H1 (cell line): Measurements from ENCODE around the gene THADA. TPM values are rescaled to one million over a fixed set of nuclear protein-coding genes. Genes with fewer than 3 reads are reported as not detected.

Experiments
- CTCF ChIA-PET: fragments of 300-600 bp; sonication (Branson Sonifier 250); formaldehyde crosslinking; loops from one replicate; lab custom pipeline; 2021; ENCODE audit not compliant: partially characterized antibody; lab: Charles Lee
- POLR2A ChIA-PET: fragments of 300-600 bp; sonication (Branson Sonifier 250); formaldehyde crosslinking; loops from one replicate; lab custom pipeline; 2021; ENCODE audit warnings: inconsistent platforms; ENCODE audit not compliant: partially characterized antibody; lab: Charles Lee
- DNase-seq, 2 experiments: peaks; one replicate each; pipeline versions ENCODE4 v3.0.0 to v3.0.0-alpha.2; 2010 to 2022; ENCODE audit warnings: low spot score in 2 of 2, low read depth in 1 of 2, mixed read lengths in 1 of 2
- FAIRE-seq: peaks from 2 replicates; lab custom pipeline; 2011; peaks lifted over from hg19 to GRCh38; lab: Jason Lieb, UNC
- H2AFZ ChIP-seq: 2 replicates; pipeline ENCODE4 v1.8.1; 2012; ENCODE audit warnings: low read length, inconsistent platforms
- H2AK5ac ChIP-seq: 2 replicates; pipeline ENCODE4 v1.6.1; 2013; ENCODE audit warnings: low read depth, low read length
- H2BK120ac ChIP-seq: replicated peaks from 2 replicates; pipeline ENCODE3; 2013; ENCODE audit warnings: low read depth, low read length, inconsistent platforms
- H2BK12ac ChIP-seq: 2 replicates; pipeline ENCODE4 v1.6.1; 2013; ENCODE audit warnings: low read depth, low read length
- H2BK15ac ChIP-seq: 2 replicates; pipeline ENCODE4 v1.6.1; 2013; ENCODE audit warnings: low read length
- H2BK20ac ChIP-seq: 2 replicates; pipeline ENCODE4 v1.6.1; 2013; ENCODE audit warnings: low read length
- H2BK5ac ChIP-seq: 2 replicates; pipeline ENCODE4 v1.6.1; 2013; ENCODE audit warnings: low read depth, low read length
- H3K14ac ChIP-seq: 2 replicates; pipeline ENCODE4 v1.6.1; 2013; ENCODE audit warnings: inconsistent platforms; ENCODE audit not compliant: insufficient read length
- H3K18ac ChIP-seq: 2 replicates; pipeline ENCODE4 v1.6.1; 2013; ENCODE audit warnings: low read length; ENCODE audit errors: extremely low read depth
- H3K23ac ChIP-seq: 2 replicates; pipeline ENCODE4 v1.6.1; 2013; ENCODE audit warnings: inconsistent platforms; ENCODE audit not compliant: insufficient read length
- H3K23me2 ChIP-seq: 2 replicates; pipeline ENCODE4 v1.6.1; 2013; ENCODE audit warnings: low read depth, low read length
- H3K27ac ChIP-seq: 2 replicates; pipeline ENCODE4 v1.6.1; 2011; ENCODE audit warnings: low read depth, low read length, inconsistent platforms
- H3K27me3 ChIP-seq, 4 experiments: replicated peaks in 1 of 4; 1 replicate in 1 of 4; 2 replicates in 3 of 4; pipeline versions ENCODE4 v1.6.1 to v1.8.1; 2011 to 2013; ENCODE audit warnings: low read length in 3 of 4, mild to moderate bottlenecking in 3 of 4, inconsistent platforms in 2 of 4, mixed read lengths in 2 of 4, moderate library complexity in 1 of 4; ENCODE audit not compliant: control insufficient read depth in 3 of 4, insufficient read depth in 3 of 4; ENCODE audit errors: extremely low read depth in 1 of 4
- H3K36me3 ChIP-seq, 4 experiments: 2 replicates each; pipeline versions ENCODE4 v1.6.1 to v1.8.1; 2011 to 2013; ENCODE audit warnings: mild to moderate bottlenecking in 4 of 4, low read length in 3 of 4, moderate library complexity in 2 of 4, control low read depth in 1 of 4, inconsistent platforms in 1 of 4; ENCODE audit not compliant: insufficient read depth in 4 of 4, control insufficient read depth in 2 of 4
- H3K4ac ChIP-seq: replicated peaks from 2 replicates; pipeline ENCODE3; 2013; ENCODE audit warnings: low read length, low read depth, mixed read lengths, inconsistent platforms; ENCODE audit not compliant: insufficient read length
- H3K4me1 ChIP-seq, 4 experiments: replicated peaks in 1 of 4; 1 replicate in 1 of 4; 2 replicates in 3 of 4; pipeline versions ENCODE4 v1.6.1 to v1.8.1; 2011 to 2013; ENCODE audit warnings: low read length in 3 of 4, inconsistent platforms in 2 of 4, mixed read lengths in 1 of 4; ENCODE audit not compliant: insufficient read depth in 4 of 4, control insufficient read depth in 3 of 4
- H3K4me2 ChIP-seq, 2 experiments: 2 replicates each; pipeline versions ENCODE4 v1.6.1 to v1.8.1; 2011 to 2013; ENCODE audit warnings: low read depth in 2 of 2, low read length in 2 of 2, control low read depth in 1 of 2, inconsistent platforms in 1 of 2, mild to moderate bottlenecking in 1 of 2; ENCODE audit not compliant: insufficient read depth in 1 of 2
- H3K4me3 ChIP-seq, 4 experiments: fragments of 200-600, 300-600 bp in 1 of 4; sonication (generic), shearing (Covaris generic), sonication (Bioruptor Twin) in 1 of 4; 2 replicates each; pipeline versions ENCODE4 v1.5.1 to v1.8.1; 2011 to 2016; ENCODE audit warnings: low read length in 4 of 4, low read depth in 3 of 4, control low read depth in 2 of 4, inconsistent platforms in 2 of 4, mild to moderate bottlenecking in 2 of 4, mixed read lengths in 1 of 4, moderate library complexity in 1 of 4; ENCODE audit not compliant: insufficient read depth in 2 of 4; ENCODE audit errors: extremely low read depth in 1 of 4
- H3K56ac ChIP-seq: replicated peaks from 2 replicates; pipeline ENCODE3; 2013; ENCODE audit warnings: low read depth, mild to moderate bottlenecking, mixed read lengths, low read length, inconsistent platforms; ENCODE audit not compliant: insufficient read length
- H3K79me1 ChIP-seq: 2 replicates; pipeline ENCODE4 v1.6.1; 2013; ENCODE audit warnings: low read depth, low read length, control low read depth
- H3K79me2 ChIP-seq, 2 experiments: 2 replicates each; pipeline versions ENCODE4 v1.6.1 to v1.8.1; 2012 to 2013; ENCODE audit warnings: low read length in 2 of 2, mild to moderate bottlenecking in 2 of 2, inconsistent platforms in 1 of 2; ENCODE audit not compliant: insufficient read depth in 2 of 2, control insufficient read depth in 1 of 2
- H3K9ac ChIP-seq, 4 experiments: replicated peaks in 1 of 4; 1 replicate in 1 of 4; 2 replicates in 3 of 4; pipeline versions ENCODE4 v1.6.1 to v1.8.1; 2011 to 2013; ENCODE audit warnings: low read depth in 3 of 4, low read length in 3 of 4, control low read depth in 2 of 4, mild to moderate bottlenecking in 2 of 4, moderate library complexity in 2 of 4, inconsistent platforms in 1 of 4; ENCODE audit errors: extremely low read depth in 1 of 4
- H3K9me3 ChIP-seq, 2 experiments: 2 replicates each; pipeline versions ENCODE4 v1.6.1 to v1.8.1; 2012 to 2013; ENCODE audit warnings: mild to moderate bottlenecking in 2 of 2, moderate library complexity in 2 of 2, control low read depth in 1 of 2, inconsistent platforms in 1 of 2, low read depth in 1 of 2, low read length in 1 of 2, mixed read lengths in 1 of 2; ENCODE audit not compliant: insufficient read depth in 2 of 2
- H4K20me1 ChIP-seq, 2 experiments: replicated peaks in 1 of 2; 2 replicates each; pipeline versions ENCODE3 to v1.8.1; 2011 to 2013; ENCODE audit warnings: inconsistent platforms in 2 of 2, low read length in 2 of 2, mild to moderate bottlenecking in 1 of 2; ENCODE audit not compliant: insufficient read depth in 2 of 2, control insufficient read depth in 1 of 2
- H4K5ac ChIP-seq: 2 replicates; pipeline ENCODE4 v1.6.1; 2013; ENCODE audit warnings: low read length, low read depth, mixed read lengths, inconsistent platforms; ENCODE audit not compliant: insufficient read length
- H4K8ac ChIP-seq: 2 replicates; pipeline ENCODE4 v1.8.0; 2013; ENCODE audit warnings: mild to moderate bottlenecking, moderate library complexity, low read length, inconsistent platforms; ENCODE audit not compliant: insufficient read depth; ENCODE audit errors: extremely low read depth
- H4K91ac ChIP-seq: replicated peaks from 2 replicates; pipeline ENCODE3; 2013; ENCODE audit warnings: low read length, mixed read lengths, inconsistent platforms; ENCODE audit not compliant: insufficient read length
- BACH1 ChIP-seq: IDR thresholded peaks from 2 replicates; pipeline ENCODE4 v1.6.1; 2012; ENCODE audit warnings: low read length, improper control_type of control experiment
- FOSL1 ChIP-seq: IDR thresholded peaks from 2 replicates; pipeline ENCODE4 v1.6.1; 2011; ENCODE audit warnings: mild to moderate bottlenecking, low read depth, low read length, moderate library complexity; ENCODE audit not compliant: insufficient read depth
- MAFK ChIP-seq: IDR thresholded peaks from 2 replicates; pipeline ENCODE4 v1.6.1; 2012; ENCODE audit warnings: low read depth, mild to moderate bottlenecking, improper control_type of control experiment, low read length
- PHF8 ChIP-seq: fragments of 200-600 bp; sonication (generic); conservative IDR thresholded peaks from 2 replicates; pipeline ENCODE4 v1.7.1; 2012; ENCODE audit warnings: low read depth, mild to moderate bottlenecking, inconsistent platforms, low read length, moderate library complexity
- POLR2AphosphoS5 ChIP-seq: IDR thresholded peaks from 2 replicates; pipeline ENCODE4 v1.6.1; 2011; ENCODE audit warnings: low read depth, low read length
- RAD21 ChIP-seq, 2 experiments: IDR thresholded peaks in 1 of 2; conservative IDR thresholded peaks in 1 of 2; 2 replicates each; pipeline ENCODE4 v1.6.1; 2011; ENCODE audit warnings: low read depth in 2 of 2, low read length in 2 of 2, improper control_type of control experiment in 1 of 2, inconsistent platforms in 1 of 2, mild to moderate bottlenecking in 1 of 2, moderate library complexity in 1 of 2
- TAF1 ChIP-seq: IDR thresholded peaks from 2 replicates; pipeline ENCODE4 v1.6.1; 2011; ENCODE audit warnings: mild to moderate bottlenecking, low read depth, low read length
- TEAD4 ChIP-seq: IDR thresholded peaks from 2 replicates; pipeline ENCODE4 v1.6.1; 2012; ENCODE audit warnings: low read depth, low read length, inconsistent platforms, mixed read lengths
- WGBS, 2 experiments: shearing (Covaris generic) in 1 of 2; methylation state at CpG; one replicate each; pipeline versions ENCODE4 v1.1.6 to v1.1.7; 2013 to 2015; ENCODE audit warnings: low lambda C conversion rate in 2 of 2, mixed read lengths in 2 of 2, inconsistent platforms in 1 of 2, low coverage in 1 of 2, missing lambda C conversion rate in 1 of 2; ENCODE audit not compliant: insufficient replicate concordance in 2 of 2, insufficient coverage in 1 of 2, insufficient read length in 1 of 2; ENCODE audit errors: extremely low coverage in 1 of 2, missing lambda C conversion rate in 1 of 2; 5-methylcytosine and 5-hydroxymethylcytosine counted together
- polyA plus RNA-seq, 7 experiments: library from polyadenylated mRNA; depleted of rRNA in 3 of 7; stranded (reverse) in 5 of 7; unstranded in 2 of 7; fragments of >200 nt in 5 of 7; fragments of 200-250 nt in 2 of 7; gene quantifications; 1 replicate in 5 of 7; 2 replicates in 1 of 7; 4 replicates in 1 of 7; pipeline versions ENCODE4 v1.2.1 to v1.2.3, GENCODE V29; 2011 to 2013; ENCODE audit warnings: missing spikeins in 2 of 7, mixed read lengths in 2 of 7
- total RNA-seq: library from RNA; stranded (reverse); fragmentation: NEBNext Ultra II Directional; extraction: Animal tissue kit (Norgen Biotek cat#: 25700); gene quantifications from 2 replicates; pipeline ENCODE4 v1.2.1, GENCODE V29; 2021
- TF ChIP-seq, protein P1 (sequence below): IDR thresholded peaks from 2 replicates; pipeline ENCODE4 v1.6.1; 2012; ENCODE audit warnings: low read length, inconsistent platforms
- TF ChIP-seq, protein P2 (sequence below): IDR thresholded peaks from 2 replicates; pipeline ENCODE4 v1.6.1; 2011; ENCODE audit warnings: low read length, improper control_type of control experiment

Gene THADA
- total and polyA plus RNA-seq, 2 of the 8 experiments (the other 6 are each of a cell fraction or from before 2014, with no cell fraction given) = 22.4 to 26.8 TPM

DNA sequence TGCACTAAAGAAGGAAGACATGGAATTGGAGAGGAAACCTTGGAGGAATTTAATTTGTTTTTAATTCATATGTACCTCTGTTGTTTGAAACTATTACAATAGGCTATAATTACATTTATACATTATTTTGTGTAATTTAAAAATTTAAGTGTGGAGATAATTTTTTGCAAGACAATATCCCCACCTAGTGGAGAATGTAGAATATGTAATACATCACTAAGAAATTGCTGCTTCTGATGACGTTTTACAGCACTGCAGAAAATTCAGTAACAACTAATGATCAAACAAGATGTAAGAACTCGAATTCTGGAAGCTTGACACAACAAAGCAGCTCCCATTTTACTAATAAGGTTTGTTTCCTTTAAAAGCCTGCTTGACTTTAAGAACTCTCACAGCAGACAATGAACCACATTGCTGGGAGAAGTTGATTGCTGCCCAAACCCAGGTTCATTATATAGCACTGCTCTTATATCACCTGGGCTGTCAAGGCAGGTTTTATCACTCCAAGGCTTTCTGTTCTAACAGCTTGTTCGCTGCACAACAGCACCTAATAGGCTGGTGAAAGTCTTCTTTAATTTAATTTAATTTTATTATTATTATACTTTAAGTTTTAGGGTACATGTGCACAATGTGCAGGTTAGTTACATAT lies 53.4 kb downstream of the THADA start:
- Histone ChIP-seq H3K79me2 (no peaks in the 10 kb centered on the region), H3K9ac (no peak overlapping the region), H3K18ac (no peak overlapping the region), H3K4me3 (no peak overlapping the region), H3K36me3 (peaks cover 0 to 6% (median 4%) of the 10 kb centered on the region in 4 experiments; a peak in 2 of 8 replicates), H4K8ac (no peak overlapping the region), H3K4ac (no peak overlapping the region), H2BK12ac (no peak overlapping the region), H3K14ac (no peak overlapping the region), H4K5ac (no peak overlapping the region), H3K27ac (no peak overlapping the region), H4K20me1 (no peaks in the 10 kb centered on the region), H2BK120ac (no peak overlapping the region), H2BK5ac (no peak overlapping the region), H3K27me3 (no peaks in the 10 kb centered on the region), H2BK15ac (no peak overlapping the region), H3K4me1 (no peaks in the 10 kb centered on the region), H3K4me2 (no peak overlapping the region), H3K9me3 (no peaks in the 10 kb centered on the region), H3K79me1 (no peaks in the 10 kb centered on the region), H3K23ac (no peak overlapping the region), H2BK20ac (no peak overlapping the region), H3K23me2 (no peaks in the 10 kb centered on the region), H2AK5ac (no peak overlapping the region), H4K91ac (no peak overlapping the region), H3K56ac (no peak overlapping the region), H2AFZ (no peak overlapping the region)
- 73% methylated on average over 3 of the region's 3 CpGs; no CpG with 5 or more reads in 1 of the 2 experiments for WGBS, 2 experiments
- DNase-seq (no peak), FAIRE-seq (no peak)
- POLR2A ChIA-PET = no interaction called here
- CTCF ChIA-PET = interaction anchor here (0.6 to 3.1 kb wide), 14 partner anchors 12 to 1086 kb away, joined by 3 to 13 read pairs (median 4); no protein-coding TSS in a partner anchor
- TF ChIP-seq MAFK (no peak), PHF8 (no peak), POLR2AphosphoS5 (no peak), RAD21 (IDR thresholded peaks at IDR 0.05 in 1 of 2, conservative IDR thresholded peaks at IDR 0.05 in 1 of 2; ENCODE audit: low read depth in 2 of 2, low read length in 2 of 2) (peak in 1 of 2 experiments; percentile 56), BACH1 (no peak), TAF1 (no peak), FOSL1 (no peak), TEAD4 (no peak)
- TF ChIP-seq, protein P1, sequence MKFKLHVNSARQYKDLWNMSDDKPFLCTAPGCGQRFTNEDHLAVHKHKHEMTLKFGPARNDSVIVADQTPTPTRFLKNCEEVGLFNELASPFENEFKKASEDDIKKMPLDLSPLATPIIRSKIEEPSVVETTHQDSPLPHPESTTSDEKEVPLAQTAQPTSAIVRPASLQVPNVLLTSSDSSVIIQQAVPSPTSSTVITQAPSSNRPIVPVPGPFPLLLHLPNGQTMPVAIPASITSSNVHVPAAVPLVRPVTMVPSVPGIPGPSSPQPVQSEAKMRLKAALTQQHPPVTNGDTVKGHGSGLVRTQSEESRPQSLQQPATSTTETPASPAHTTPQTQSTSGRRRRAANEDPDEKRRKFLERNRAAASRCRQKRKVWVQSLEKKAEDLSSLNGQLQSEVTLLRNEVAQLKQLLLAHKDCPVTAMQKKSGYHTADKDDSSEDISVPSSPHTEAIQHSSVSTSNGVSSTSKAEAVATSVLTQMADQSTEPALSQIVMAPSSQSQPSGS = no peak
- TF ChIP-seq, protein P2, sequence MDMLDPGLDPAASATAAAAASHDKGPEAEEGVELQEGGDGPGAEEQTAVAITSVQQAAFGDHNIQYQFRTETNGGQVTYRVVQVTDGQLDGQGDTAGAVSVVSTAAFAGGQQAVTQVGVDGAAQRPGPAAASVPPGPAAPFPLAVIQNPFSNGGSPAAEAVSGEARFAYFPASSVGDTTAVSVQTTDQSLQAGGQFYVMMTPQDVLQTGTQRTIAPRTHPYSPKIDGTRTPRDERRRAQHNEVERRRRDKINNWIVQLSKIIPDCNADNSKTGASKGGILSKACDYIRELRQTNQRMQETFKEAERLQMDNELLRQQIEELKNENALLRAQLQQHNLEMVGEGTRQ = no peak
